Measurements from ENCODE around the gene KAZN. TPM values are rescaled to one million over a fixed set of nuclear protein-coding genes. Genes with fewer than 3 reads are reported as not detected.

KAZN gene
- total RNA-seq, 1 donor from 2014 or later, result 33.9 TPM

DNA sequence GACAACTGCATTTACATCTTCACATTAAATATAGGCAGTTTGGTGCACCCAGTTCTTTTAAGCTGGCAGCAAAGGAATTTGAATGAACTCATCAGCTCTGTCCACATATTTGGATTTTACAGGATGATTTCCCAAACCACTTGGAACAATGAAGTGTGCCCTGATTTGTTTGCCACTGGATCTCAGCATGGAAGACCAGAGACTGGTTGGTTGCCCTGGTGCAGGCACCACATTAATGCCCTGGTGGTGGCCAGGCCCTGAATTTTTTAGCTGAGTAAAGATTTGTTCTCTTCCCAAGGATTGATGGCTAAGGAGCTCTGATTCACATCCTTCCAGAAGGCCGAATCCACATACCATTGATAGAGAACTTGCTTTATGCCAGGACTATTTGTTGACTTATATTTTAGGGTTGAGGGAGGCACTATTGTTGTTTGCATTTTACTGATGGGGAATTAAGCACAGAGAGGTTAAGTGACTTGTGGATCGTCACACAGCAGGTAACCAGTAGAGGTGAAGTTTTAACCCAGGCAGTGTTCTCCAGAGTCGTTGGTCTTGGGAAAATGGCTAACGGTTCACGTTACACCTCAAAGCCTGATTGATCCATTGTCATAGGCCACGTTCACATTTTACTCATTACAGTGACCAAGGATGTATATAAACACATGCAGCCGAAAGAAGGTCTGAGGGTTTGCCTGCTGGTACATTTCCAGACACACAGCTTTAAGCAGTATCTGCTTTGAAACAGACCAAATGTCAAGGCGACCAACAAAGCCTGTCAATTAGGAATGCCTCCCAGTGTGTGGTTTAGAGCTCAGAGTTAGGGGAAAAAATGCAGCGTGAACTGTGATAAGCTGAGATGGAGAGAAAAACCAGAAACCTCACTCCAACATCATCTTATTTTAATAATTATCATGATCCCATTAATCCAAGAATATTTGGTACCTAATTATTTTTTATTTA, 50.7 kb downstream of the KAZN start:
- no peak for ATAC-seq

DNA sequence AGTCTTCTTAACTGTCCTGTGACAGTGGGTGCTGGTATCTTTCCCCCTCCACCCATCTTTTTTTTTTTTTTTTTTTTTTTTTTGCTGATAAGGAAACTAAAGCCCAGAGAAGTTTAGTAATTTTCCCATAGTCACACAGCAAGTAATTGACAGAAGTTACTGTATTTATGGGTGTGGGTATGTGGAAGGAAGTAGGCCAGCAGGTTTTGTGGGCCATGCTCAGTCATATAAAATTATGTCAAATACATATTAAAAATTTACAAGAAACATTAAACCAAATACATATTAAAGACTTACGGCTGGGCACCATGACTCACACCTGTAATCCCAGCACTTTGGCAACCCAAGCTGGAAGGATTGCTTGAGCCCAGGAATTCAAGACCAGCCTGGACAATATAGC, 51.5 kb downstream of the KAZN start:
- ATAC-seq, result no peak

DNA sequence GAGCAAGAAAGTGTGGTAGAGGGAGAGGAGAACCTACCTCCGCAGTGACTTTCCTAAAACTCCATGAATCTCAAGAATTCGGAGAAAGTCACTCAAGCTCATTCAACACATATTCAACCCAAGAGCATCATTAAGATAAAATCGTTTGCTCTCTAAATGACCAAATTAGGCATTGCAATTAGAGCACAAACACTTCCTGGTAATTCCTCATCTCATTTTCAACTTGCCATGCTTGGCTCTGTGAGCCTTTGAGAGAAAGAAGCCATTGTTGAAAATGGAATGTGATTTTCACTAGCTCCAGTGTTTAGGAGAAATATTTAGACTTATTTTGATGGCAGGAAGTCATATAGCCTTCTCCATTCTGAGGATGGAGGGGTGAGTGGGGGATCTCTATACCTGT, 52.5 kb downstream of the KAZN start:
- ATAC-seq, result no peak

DNA sequence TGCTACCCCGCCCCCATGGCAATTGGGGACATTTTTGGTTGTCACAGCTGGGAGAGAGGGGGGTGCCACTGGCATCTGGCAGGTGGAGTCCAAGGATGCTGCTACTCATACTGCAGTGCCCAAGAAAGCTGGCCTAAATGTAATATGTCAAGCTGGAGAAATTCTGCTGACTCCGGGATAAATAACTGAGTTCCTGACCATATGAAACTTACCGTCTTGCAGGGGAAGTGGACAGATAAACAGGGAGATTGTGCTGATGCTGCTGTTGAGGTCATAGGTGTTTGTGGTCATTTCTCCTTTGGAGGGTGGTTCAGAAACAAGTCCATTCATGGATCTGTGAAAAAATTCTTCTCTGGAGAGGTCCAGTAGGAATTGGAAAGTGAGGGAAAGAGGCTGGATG, 54.4 kb downstream of the KAZN start:
- no peak for ATAC-seq

DNA sequence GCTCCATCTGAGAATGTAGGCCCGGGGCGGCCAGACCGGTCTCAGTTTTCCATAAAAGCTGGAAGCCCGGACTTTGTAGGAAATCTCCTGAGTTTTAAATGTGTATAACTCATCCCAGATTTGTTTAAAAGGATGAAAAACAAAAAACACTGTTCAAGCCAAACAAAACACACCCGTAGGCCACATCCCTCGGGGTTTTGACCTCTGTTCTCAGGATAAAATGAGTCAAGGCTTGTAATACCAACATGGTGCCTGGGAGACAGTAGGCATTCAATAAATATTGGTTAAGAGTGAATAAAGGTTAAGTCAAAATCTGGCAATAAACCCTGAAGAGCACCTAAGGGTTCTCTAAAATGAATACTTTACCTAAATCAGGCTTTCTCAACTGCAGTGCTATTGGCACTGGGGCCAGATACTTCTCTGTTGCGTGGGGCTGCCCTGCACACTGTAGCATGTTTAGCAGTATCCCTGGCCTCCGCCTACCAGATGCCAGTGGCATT, 55.0 kb downstream of the KAZN start:
- no peak for ATAC-seq

DNA sequence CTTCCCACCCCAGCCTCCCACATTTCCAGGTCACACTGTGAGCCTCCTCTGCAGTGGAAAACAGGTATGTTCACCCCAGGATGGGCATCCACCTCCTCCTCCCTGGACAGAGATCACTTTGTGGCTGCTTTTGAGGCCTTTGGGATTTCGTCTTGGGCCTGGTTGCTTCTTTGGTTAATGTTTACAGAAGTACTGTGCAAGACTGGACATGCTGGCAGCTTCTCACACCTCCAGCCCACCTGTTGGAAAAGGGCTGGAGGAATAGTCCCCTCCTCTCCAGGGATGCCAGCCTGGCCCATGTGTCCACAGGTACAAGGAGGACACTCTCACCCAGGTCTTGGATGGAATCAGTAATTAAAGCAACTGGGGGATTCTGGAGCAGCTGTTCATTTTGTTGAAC, 56.1 kb downstream of the KAZN start:
- ATAC-seq, result no peak

DNA sequence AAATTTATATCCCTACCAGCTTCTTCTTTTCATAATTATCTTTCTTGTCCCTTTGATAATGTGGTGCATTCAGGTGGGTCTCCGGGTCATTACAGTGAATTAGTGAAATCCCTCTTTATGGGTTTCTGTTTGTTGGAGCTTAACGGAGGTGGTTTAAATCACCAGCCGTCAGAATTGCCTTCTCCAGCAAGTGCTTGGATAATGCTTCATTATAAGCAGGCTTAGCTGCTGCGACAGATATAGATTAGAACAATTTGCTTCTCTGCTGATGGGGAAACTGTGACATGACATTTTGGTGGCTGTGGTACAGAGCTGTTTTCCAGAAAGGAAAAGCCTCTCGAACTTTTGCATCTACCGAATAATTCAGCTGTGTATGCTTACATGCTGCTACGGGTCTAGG, 56.9 kb downstream of the KAZN start:
- no peak for ATAC-seq

DNA sequence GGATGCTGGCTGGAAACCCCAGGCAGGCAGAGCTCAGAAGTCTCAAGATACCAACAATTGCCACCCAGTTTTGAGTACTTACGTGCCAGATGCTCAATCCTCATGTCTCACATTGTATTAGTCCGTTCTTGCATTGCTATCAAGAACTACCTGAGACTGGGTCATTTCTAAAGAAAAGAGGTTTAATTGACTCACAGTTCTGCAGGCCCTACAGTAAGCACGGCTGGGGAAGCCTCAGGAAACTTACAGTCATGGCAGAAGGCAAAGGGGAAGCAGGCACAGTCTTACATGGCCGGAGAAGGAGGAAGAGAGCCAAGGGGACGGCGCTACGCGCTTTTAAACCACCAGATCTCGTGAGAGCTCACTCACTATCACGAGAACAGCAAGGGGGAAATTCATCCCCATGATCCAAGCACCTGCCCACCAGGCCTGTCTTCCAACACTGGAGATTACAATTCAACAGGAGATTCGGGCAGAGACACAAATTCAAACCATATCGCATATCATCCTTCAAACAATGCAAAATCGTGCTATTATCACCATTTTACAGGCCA, 58.0 kb downstream of the KAZN start:
- no peak for ATAC-seq

DNA sequence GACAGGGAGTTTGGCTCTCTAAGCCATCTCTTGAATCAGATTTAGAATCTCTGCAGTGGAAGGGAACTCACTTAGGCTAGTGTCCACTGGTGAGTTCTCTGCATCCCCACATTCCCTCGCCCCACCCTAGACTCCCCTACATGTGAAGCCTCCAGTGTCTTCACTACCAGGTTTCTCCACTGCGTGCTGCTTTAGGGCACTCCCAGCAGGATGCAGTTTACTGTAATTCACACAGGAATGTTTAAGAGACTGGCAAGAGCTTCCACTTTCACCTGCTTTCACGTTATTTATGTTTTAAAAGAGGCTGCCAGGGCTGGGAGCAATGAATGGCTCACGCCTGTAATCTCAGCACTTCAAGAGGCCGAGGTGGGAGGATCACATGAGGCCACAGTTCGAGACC, 60.2 kb downstream of the KAZN start:
- ATAC-seq, result no peak

DNA sequence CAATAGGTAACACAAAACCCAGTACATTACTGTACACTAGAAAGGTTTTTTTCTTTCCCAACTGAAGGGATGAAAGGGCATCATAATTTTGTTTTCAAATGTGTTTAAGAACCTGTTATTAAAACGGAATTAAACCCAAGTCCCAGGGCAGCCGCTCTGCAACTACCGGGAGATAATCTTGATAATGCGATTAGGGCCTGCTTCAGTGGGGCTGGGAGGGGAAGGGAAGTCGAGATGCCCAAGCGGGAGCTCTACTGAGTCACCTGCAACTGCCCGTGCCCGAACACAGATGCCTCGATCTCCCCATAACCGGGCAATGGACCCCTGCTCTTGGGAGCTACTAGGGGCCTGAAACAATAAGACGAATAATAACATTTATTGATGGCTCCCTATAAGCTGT, 61.4 kb downstream of the KAZN start:
- ATAC-seq, result no peak

DNA sequence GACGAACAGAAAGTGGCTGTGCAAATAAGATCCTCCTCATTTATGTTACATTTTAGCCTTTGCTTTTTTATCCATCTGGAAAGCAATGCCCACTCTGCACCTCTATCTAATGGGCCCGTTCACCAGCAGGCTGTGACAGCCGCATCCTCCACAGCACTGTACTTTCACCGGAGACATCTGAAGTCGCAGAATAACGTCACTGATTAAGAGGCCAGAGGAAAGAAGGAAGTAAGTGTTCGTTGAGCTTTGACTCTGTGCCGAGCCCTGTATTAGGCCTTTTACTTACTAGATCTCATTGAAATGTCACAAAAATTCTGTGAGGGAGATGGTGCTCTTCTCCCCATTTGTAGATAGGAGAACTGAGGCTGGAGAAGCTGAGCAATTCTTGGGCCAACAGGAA, 62.3 kb downstream of the KAZN start:
- no peak for ATAC-seq

DNA sequence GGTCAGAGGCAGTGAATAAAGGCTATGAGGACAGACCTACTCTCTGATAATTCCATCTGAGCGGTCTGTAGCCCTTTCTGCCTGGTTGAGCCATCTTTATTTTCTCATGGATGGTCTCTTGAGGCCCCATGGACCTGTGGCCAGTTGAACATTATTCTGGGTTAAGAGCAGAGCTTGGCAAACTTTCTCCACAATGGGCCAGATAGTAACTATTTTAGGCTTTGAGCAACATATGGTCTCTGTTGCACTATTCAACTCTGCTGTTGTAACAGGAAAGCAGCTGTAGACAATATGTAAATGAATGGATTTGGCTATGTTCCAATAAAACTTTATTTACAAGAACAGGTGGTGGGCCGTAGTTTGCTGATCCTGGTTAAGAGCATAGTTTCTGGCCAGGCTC, 62.7 kb downstream of the KAZN start:
- no peak for ATAC-seq

DNA sequence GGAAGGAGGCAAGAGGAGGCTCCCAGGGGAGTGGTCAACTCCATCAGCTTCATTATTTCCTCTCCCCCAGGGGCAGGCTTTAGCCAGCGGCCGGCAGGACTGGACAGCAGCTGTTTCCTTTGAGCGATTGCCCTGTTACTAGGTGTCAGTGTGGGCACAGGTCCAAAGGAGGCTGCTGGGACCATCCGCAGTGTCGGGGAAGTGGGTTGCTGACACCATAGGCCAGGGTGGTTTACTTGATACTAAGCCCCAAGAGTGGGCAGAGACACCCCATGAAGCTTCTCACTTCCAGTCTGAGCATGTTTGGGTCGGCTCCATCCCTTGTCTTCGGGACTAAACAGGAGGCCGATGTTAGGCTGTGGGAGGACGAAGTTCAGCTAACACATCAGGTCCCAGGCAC, 63.6 kb downstream of the KAZN start:
- ATAC-seq, result no peak

DNA sequence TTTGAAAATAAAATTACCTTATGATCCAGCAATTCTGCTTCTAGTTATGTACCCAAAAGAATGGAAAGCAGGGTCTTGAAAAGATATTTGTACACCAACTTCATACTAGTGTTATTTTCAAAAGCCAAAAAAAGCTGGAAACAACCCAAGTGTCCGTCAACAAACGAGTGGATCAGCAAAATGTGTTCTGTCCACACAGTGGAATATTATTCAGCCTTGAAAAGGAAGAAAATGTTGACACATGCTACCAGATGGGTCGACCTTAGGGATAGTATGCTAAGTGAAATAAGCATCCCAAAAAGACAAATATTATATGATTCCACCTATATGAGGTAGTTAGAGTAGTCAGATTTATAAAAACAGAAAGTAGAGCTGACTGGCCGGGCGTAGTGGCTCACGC, 65.3 kb downstream of the KAZN start:
- no peak for ATAC-seq

DNA sequence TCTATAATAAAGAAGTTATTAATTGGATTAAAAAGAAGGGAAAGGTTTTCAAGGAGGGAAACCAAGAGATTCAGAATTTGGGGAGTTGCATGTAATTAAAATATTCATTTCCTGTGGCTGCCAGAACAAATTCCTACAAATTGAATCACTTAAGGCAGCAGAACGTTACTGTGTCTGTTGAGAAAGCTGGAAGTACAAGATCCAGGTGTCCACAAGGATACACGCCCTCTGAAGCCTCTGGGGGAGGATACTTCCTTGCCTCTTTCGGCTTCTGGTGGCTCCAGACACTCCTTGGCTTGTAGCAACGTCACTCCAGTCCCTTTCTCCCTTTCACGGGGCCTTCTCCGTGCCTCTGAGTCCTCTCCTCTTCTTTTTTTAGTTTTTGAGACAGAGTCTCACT, 67.9 kb downstream of the KAZN start:
- no peak for ATAC-seq

DNA sequence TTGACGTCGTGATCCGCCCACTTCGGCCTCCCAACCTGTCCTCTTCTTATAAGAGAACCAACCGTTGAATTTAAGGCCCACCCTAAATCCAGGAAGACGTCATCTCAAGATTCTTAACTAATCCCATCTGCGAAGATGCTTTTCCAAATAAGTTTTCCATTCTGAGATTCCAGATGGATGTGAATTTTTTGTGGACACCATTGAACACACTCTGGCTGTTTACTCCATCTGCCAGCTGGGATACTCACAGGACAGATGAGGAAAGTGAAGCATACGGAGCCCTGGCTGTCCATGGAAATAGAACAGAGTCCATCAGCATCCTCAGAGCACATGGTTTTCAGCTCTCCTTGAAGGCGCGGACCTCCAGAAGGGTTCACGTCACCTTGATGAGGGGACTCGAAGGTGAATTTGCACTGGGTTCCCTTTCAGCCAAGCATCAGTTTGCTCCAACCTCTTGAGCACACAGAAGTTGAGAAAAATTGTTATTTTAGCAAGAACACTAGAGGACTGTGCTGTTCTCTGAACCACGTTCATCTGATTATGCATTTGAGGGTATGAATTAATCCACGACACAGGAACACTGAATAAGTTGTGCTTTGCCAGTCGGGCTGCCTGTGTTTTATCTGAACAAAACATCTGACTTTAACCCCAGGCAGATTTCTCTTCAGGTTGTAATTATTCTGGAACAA, 68.6 kb downstream of the KAZN start:
- ATAC-seq, result no peak

DNA sequence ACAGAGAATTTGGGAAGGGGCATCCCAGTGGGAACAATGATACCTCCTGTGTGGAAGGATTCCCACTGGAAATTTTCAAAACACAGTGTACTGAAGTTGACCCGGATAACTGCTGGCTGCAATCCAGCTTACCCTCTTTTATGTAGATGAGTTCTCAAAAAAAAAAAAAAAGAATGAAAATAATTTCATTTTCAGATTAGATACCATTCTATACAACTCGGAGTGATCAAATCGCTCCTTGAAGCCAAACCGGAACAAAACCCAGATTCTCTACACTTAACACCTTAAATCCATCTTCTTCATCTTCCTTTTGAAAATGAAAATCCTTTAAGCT, 69.1 kb downstream of the KAZN start:
- ATAC-seq, result no peak

DNA sequence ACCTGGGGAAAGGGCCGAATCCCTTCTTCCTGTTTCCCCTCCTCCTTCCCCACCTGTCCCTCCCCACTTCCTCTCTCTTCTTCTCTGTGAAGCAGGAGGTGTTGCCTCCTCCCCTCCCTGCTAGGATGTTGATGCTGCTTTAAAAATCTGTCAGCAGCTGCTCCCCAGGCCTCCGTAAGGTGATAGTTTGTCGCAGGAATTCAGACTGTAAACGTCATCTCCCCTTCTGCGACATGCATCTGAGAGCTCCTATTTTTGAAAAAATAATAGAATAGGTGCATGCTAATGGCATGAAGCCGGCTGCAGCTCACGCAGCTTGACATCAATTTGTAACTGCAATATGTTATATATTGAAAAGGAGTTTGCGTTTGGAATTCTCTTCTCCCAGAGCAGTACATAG, 70.1 kb downstream of the KAZN start:
- ATAC-seq, result no peak

DNA sequence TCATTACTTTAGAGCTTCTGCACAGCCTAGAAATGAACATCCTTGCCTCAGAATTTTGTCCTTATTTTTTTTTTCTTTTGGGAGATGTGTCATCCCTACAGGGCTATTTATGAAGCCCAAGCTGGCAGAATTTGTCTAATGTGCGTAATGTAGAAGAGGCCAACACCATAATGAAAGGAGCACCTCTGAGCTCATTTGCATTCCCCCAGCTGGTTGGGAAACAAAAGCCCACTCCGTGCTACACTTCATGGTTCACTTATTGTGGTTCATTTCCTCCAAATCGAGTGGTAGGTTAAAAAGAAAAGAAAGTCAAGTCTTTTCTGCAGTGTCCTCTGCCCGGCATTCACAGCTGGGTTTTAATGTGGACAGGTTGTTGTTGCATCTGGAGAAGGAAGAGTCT, 73.5 kb downstream of the KAZN start:
- no peak for ATAC-seq

DNA sequence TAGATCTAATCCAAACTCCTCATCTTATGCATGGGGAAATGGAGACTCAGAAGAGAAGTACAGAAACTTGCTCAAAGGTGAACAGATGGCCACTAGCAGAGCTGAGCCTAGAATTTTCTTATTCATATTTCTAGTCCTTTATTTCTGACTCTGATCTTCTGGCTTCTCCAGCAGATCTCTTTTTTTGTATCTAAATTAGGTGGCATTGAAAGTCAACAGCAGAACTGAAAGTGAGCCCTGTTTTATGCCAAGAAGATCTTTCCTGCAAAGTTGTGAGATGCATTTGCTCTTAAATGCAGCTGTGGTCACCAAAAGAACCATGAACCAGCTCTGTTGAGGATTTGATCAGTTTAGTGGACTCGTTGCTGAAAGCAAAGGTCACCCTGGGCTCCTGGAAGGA, 75.5 kb downstream of the KAZN start:
- no peak for ATAC-seq

DNA sequence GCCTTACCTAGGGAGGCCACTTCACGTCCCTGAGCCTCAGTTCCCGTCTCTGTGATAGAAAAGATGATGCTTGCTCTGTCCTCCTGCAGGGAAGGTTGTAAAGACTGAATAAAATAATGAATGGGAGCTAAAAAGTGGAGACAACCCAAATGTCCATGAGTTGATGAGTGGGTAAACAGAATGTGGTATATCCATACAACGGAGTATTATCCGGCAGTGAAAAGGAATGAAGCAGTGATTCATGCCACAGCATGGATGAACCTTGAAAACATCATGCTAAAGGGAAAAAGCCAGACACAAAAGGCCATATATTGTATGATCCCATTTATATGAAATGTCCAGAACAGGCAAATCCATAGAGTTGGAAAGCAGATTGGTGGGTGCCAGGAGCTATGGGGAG, 77.9 kb downstream of the KAZN start:
- no peak for ATAC-seq

DNA sequence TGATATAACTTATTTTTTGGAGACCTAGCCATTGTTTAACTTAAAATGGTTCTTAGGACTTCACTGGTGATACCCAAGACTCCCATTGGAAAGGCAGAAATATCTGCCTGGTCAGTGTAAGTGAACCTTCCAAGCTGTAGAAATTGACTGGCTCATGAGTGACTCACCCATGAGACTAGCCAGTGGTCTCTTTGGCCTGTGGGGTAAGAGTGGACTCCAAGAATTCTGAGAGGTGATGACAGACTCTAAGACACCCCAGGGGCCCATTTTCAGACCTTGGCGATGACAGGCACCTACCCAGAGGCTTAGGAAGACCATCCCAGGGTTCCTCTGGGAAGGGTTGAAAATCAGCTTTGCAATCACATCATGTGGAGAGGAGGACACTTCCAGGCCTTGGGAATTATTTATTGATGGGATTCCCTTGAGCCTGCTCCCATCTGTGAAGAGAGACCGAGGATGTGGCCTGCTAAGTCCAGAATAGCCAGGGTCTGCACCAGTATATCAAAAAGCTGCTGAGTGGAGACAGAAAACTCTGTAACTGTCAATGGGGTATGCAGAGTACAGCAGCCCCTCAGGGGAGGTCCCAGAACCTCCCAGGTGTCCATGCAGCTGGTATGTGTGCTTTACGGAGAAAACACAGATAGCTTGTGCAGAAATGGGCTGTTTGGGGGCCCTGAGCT, 78.9 kb downstream of the KAZN start:
- ATAC-seq, result no peak

DNA sequence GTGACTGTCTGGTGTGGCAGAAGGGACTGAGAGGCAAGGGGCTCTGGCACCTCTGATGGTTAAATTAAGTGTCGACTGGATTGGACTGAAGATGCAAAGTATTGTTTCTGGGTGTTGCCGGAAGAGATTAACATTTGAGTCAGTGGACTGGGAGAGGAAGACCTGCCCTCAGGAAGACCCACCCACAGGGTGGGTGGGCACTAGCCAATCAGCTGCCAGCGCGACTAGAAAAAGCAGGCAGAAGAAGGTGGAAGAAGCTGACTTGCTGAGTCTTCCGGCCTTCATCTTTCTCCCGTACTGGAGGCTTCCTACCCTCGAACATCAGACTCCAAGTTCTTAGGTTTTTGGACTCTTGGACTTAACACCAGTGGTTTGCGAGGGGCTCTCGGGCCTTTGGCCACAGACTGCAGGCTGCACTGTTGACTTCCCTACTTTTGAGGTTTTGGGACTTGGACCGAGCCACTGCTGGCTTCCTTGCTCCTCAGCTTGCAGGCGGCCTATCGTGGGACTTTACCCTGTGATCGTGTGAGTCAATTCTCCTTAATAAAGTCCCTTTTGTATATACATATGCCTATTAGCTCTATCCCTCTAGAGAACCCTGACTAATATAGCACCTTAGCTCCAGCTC, 79.6 kb downstream of the KAZN start:
- no peak for ATAC-seq
